ENCODE measurements around the gene ERC1. TPM values are rescaled to one million over a fixed set of nuclear protein-coding genes. Genes with fewer than 3 reads are reported as not detected.

The ERC1 gene
- total RNA-seq, 4 donors from 2014 or later, result 28.9 to 106 (median 43.6) TPM

- TF ChIP-seq CTCF (IDR thresholded peaks at IDR 0.05) (no peak), POLR2A (IDR thresholded peaks at IDR 0.05) (no peak)
- H3K36me3 ChIP-seq, result no peaks in the 10 kb centered on the region
- no peak overlapping the region for H3K27ac ChIP-seq
- intact Hi-C loops (cut with DNase I; ENCODE audit: low total_unique reads), result no loop called here
- H3K4me1 ChIP-seq, result no peaks in the 10 kb centered on the region
- H3K27me3 ChIP-seq, result no peaks in the 10 kb centered on the region
- no peak overlapping the region for H3K4me3 ChIP-seq
- no peak for DNase-seq
- no peaks in the 10 kb centered on the region for H3K9me3 ChIP-seq
Observed at GRCh38 chr12:1006255-1006654, 15.2 kb downstream of the ERC1 start.

- Histone ChIP-seq H3K4me3 (no peak overlapping the region), H3K9me3 (no peaks in the 10 kb centered on the region)
- intact Hi-C loops (cut with DNase I; ENCODE audit: low total_unique reads), result no loop called here
Observed at GRCh38 chr12:1007276-1007675, 16.3 kb downstream of the ERC1 start.

GRCh38 chr12:1007994-1008393 lies 17.0 kb downstream of the ERC1 start:
- intact Hi-C loops (cut with DNase I; ENCODE audit: low total_unique reads), result no loop called here
- DNase-seq, result no peak
- no peak overlapping the region for H3K27ac ChIP-seq
- TF ChIP-seq CTCF (IDR thresholded peaks at IDR 0.05), result no peak
- TF ChIP-seq POLR2A (IDR thresholded peaks at IDR 0.05), result no peak
- H3K27me3 ChIP-seq, result no peaks in the 10 kb centered on the region
- no peaks in the 10 kb centered on the region for H3K4me1 ChIP-seq
- no peak overlapping the region for H3K4me3 ChIP-seq
- no peaks in the 10 kb centered on the region for H3K36me3 ChIP-seq
- H3K9me3 ChIP-seq, result no peaks in the 10 kb centered on the region

More at GRCh38 chr12:1007276-1007675, 16.3 kb downstream of the ERC1 start:
- TF ChIP-seq POLR2A (IDR thresholded peaks at IDR 0.05), result no peak
- TF ChIP-seq CTCF (IDR thresholded peaks at IDR 0.05), result no peak
- H3K36me3 ChIP-seq, result no peaks in the 10 kb centered on the region
- H3K27me3 ChIP-seq, result no peaks in the 10 kb centered on the region
- no peak overlapping the region for H3K27ac ChIP-seq
- H3K4me1 ChIP-seq, result no peaks in the 10 kb centered on the region
- no peak for DNase-seq

- Histone ChIP-seq H3K4me3 (no peak overlapping the region), H3K36me3 (no peaks in the 10 kb centered on the region), H3K27ac (no peak overlapping the region), H3K9me3 (no peaks in the 10 kb centered on the region), H3K4me1 (no peaks in the 10 kb centered on the region), H3K27me3 (no peaks in the 10 kb centered on the region)
- TF ChIP-seq POLR2A (IDR thresholded peaks at IDR 0.05) (no peak), CTCF (IDR thresholded peaks at IDR 0.05) (no peak)
- intact Hi-C loops (cut with DNase I; ENCODE audit: low total_unique reads), result no loop called here
- no peak for DNase-seq
Observed at GRCh38 chr12:1011091-1011490, 20.1 kb downstream of the ERC1 start.

- DNase-seq, result no peak
- Histone ChIP-seq H3K27ac (no peak overlapping the region), H3K4me1 (no peaks in the 10 kb centered on the region), H3K4me3 (no peak overlapping the region), H3K27me3 (no peaks in the 10 kb centered on the region), H3K9me3 (no peaks in the 10 kb centered on the region), H3K36me3 (no peaks in the 10 kb centered on the region)
- no peak for TF ChIP-seq CTCF (IDR thresholded peaks at IDR 0.05)
- TF ChIP-seq POLR2A (IDR thresholded peaks at IDR 0.05), result no peak
- intact Hi-C loops (cut with DNase I; ENCODE audit: low total_unique reads), result no loop called here
Observed at GRCh38 chr12:1013618-1014489, 22.8 kb downstream of the ERC1 start.

Measured in uterus (tissue), 4 donors.